SHP77 treated with DMSO at 0.1 percent for 48 hours (cell line): ENCODE data around the gene STX11.
"Not testable (repeated sequence)": the region's sequence is repeated elsewhere in the genome, so short reads cannot be mapped to it uniquely, and the experiment has no call there.

ENCODE experiments used
- DNase-seq: peaks from one replicate; lab custom pipeline; 2025; lab: John Stamatoyannopoulos, UW

The STX11 gene

DNA sequence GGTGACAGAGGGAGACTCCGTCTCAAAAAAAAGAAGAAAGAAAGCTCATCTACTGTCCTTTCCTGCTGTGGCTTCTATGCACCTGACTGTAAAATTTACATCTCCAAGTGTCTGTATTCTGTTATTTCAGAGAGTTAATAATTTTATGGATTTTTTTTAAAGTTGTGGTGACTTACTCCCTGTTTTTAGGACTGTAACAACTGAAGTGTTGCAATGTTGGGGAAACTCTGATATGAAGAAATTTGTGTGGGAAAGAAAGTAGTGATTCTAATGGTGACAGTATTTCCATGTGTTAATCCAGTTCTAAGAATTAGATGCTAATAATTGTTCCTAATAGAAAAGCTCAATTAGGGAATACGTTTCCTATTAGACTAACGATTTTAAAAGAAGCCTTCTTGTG, 27.4 kb downstream of the STX11 start:
- DNase-seq, result no peak

GRCh38 chr6:144178323-144178722, 28.0 kb downstream of the STX11 start:
- DNase-seq, result no peak

GRCh38 chr6:144179237-144179636, 28.9 kb downstream of the STX11 start:
- DNase-seq, result no peak

DNA sequence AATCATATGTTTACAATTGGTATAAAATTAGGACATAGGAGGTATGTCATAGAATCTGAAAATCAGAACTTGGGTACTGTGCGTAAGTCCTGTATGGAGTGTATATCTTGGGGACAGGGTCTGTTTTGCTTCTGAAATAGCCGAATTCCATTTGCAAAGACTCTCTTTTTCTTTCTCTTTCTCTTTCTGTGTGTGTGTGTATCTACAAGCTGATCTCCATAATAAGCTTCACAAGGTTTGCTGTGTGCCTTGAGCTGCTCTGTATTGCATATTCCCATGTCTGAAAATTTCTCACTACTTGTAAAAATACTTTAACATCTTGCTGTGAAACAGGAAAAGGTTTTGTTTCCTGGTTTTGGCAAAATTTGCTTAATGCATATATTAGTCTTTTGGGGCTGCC, 29.5 kb downstream of the STX11 start:
- DNase-seq, result no peak

GRCh38 chr6:144180354-144180753, 30.0 kb downstream of the STX11 start:
- DNase-seq, result not testable (repeated sequence)

GRCh38 chr6:144181639-144182038, 31.3 kb downstream of the STX11 start:
- no peak for DNase-seq

GRCh38 chr6:144184186-144184585, 33.9 kb downstream of the STX11 start:
- not testable (repeated sequence) for DNase-seq

DNA sequence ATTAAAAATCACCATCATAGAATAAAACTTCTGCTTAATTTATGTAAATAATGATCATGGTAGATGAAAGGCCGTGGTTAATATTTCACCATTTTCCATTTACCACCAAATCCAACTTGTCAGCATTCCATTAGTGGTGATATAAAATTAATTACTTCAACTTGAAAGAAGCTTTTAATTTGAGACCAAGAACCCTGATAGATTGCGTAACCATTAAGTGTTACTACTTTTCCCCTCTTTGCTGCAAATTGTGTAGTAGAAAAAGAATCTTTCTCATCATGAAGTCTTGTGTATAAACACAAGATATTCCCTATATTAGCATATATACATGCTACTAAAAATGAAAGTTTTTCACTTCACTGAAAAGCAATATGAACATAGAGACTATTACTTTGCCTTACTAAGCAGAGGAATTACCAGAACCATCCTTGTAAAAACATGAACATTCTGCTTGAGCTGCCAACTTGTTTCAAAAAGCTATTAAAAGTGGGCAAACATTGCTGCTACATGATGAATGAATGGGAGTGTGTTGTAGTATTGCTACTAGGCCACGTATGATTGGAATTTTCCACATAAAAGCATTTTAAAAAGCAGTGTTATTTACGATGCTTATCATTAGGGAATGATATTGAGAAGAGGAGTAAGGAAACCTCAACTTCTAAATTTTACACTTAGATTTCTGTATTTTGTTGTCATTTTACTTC, 35.0 kb downstream of the STX11 start:
- no peak for DNase-seq

- no peak for DNase-seq
Observed at GRCh38 chr6:144186817-144187625, 36.7 kb downstream of the STX11 start.

GRCh38 chr6:144189351-144189750, 39.0 kb downstream of the STX11 start:
- no peak for DNase-seq

DNA sequence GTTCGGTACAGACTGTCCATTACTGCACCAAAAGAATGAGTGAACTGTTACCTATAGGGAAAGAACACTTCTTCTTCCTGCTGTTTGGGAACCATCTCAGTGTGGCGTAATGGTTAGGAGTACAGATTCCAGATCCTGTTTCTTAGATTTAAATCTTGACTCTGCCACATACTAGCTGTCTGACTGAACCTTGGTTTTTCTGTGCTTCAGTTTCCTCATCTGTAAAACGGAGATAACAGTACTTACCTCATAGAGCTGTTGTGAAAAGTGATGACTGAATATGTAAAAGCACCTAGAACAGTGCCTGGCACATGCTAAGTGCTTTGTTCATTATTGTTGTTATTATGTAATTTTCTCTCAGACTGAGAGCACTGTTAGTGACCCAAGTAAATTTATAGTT, 39.8 kb downstream of the STX11 start:
- no peak for DNase-seq

DNA sequence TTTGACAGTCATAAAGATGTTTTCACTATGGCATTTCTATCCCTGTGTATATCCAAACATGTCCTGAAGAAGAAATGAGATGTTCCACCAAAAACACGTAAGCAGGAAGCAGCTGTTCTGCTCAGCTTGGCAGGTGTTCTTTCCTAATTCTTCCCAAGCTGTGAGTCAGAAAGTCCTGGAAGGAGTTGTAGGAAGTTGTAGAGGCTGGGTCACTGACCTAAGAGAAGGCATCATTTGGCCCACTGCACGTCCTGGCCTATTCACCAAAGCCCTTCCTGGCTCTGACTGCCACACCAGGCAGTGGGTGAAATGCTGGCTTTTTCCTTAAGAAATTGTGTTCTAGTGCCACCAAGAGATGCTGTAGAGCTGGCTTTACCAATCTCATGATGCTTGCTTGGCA, 40.3 kb downstream of the STX11 start:
- DNase-seq, result no peak

- DNase-seq, result no peak
Observed at GRCh38 chr6:144193181-144193580, 42.9 kb downstream of the STX11 start.

DNA sequence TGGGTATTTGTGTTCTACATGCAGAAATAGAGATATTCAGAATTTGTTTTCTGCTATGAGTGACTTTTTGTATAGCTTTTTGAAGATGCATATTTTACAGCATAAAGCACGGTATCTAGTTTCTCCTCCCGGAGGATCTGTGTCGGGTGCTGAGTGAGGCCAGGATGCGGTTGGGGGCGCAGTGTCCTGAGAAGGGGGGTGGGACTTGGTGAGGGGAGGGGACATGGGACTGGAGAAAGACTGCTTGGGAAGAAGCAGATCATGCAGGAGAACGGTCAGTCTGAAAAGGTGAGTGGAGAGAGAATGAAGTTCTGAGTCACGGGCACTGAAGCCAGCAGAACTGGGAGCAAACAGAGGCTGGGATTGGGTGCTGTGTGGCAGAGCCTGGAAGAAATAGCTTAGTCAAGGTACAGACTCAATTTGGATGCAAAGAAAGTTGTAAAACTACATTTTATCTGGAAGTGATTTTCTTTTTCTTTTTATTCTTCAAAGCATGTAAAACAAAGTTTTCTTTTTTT, 44.0 kb downstream of the STX11 start:
- DNase-seq, result no peak

GRCh38 chr6:144195671-144196270, 45.5 kb downstream of the STX11 start:
- no peak for DNase-seq

GRCh38 chr6:144197919-144198318, 47.6 kb downstream of the STX11 start:
- no peak for DNase-seq

DNA sequence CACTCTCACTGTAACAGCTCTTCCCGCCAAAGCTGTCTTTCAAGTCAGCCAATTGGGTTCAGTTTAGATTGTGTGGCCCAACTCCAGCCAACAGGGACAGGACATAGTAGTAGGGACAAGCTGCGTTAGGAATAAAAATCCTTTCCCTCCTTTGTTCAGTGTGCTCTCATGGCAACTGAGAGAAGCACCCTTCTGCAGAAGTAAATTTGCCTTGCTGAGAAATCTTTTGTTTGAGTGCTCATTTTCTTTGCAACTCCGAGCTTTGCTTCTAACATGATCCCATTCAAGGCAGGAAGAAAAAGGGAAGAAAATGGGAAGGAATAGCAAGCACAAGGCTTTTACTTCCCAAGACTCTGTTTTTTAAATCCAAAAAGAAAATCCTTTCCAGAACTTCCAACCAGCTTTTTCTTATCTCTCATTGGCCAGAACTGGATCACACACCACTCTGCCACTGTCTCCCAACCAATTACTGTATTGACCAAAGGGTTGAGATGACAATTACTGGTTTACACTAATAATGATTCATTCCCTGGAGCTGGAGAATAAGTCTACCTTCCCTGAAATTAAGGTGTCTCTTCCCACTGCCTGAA, 52.7 kb downstream of the STX11 start:
- DNase-seq, result no peak

DNA sequence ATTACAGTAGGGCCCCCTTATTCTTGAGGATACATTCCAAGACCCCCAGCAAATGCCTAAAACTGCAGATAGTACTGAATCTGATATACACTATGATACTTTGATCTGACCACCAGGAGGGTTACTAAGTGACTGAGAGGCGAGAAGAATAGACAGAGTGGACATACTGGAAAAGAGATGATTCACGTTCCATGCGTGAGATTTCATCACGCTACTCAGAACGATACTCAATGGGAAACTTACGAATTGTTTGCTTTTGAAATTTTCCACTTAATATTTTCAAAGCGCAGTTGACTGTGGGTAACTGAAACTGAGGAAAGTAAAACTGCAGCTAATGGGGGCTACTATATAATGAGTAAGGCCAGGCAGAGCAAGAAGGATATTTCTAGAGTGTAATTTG, 60.8 kb downstream of the STX11 start:
- no peak for DNase-seq

DNA sequence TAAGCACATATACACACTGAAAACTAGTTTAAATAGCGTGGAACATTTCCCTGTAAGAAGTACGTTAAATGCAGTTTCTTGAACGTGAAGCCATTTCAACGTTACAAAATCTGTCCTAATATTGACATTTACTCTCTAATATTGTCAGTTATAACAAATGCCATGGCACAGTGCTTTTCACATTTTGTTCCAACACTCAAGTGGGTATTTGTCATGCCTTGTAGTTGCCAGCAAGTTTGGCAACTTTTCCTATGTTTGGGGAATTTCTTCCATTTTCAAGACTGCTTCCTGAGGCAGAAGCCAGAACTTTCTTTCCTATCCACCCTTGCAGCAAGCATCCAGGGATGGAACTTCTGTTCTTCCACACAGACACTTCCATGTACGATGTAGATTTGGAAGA, 63.0 kb downstream of the STX11 start:
- no peak for DNase-seq

GRCh38 chr6:144214029-144214428, 63.7 kb downstream of the STX11 start:
- DNase-seq, result no peak

GRCh38 chr6:144214622-144215401, 64.5 kb downstream of the STX11 start:
- DNase-seq, result no peak
